Germinal center (tissue), 1 donor: ENCODE measurements around the gene GLI1.
"Not testable (repeated sequence)": the region's sequence is repeated elsewhere in the genome, so short reads cannot be mapped to it uniquely, and the experiment has no call there.

ENCODE experiments used
- DNase-seq: peaks from one replicate; pipeline ENCODE4 v3.0.0; 2012; ENCODE audit warnings: mixed read lengths, low spot score

Gene GLI1

GRCh38 chr12:57459750-57460467 is at the start of gene GLI1:
Gene GLI1, plus strand, starts transcription at chr12:57459785. Its CDS starts 3,907 bp downstream, at chr12:57463692.
- DNase-seq, result no peak

- no peak for DNase-seq
These were observed 49.1 kb upstream of the GLI1 start for GRCh38 chr12:57410534-57410933.

- not testable (repeated sequence) for DNase-seq
These were observed 45.4 kb upstream of the GLI1 start for GRCh38 chr12:57414160-57414559.

- no peak for DNase-seq
These were observed 44.5 kb upstream of the GLI1 start for GRCh38 chr12:57415088-57415487.

- DNase-seq, result no peak
These were observed 43.3 kb upstream of the GLI1 start for GRCh38 chr12:57416039-57416996.

- no peak for DNase-seq
These were observed 41.3 kb upstream of the GLI1 start for GRCh38 chr12:57418255-57418654.

- DNase-seq, result no peak
These were observed 40.1 kb upstream of the GLI1 start for GRCh38 chr12:57419495-57419894.

GRCh38 chr12:57420482-57420881 is 39.1 kb upstream of the GLI1 start:
- DNase-seq, result no peak

- not testable (repeated sequence) for DNase-seq
These were observed 32.6 kb upstream of the GLI1 start for GRCh38 chr12:57426948-57427347.

- DNase-seq, result no peak
These were observed 30.6 kb upstream of the GLI1 start for GRCh38 chr12:57428965-57429364.

- DNase-seq, result no peak
These were observed 30.0 kb upstream of the GLI1 start for GRCh38 chr12:57429473-57430111.

- no peak for DNase-seq
These were observed 29.3 kb upstream of the GLI1 start for GRCh38 chr12:57430112-57430930.

- DNase-seq, result peak; percentile 98
These were observed 28.5 kb upstream of the GLI1 start, which contains the start of gene R3HDM2 for GRCh38 chr12:57430931-57431566. Gene R3HDM2, minus strand, starts transcription at chr12:57431043. Its CDS starts 120,615 bp downstream, at chr12:57310428.

GRCh38 chr12:57431654-57432188 is 27.9 kb upstream of the GLI1 start:
- no peak for DNase-seq

GRCh38 chr12:57433370-57433769 is 26.2 kb upstream of the GLI1 start:
- no peak for DNase-seq

- no peak for DNase-seq
These were observed 24.9 kb upstream of the GLI1 start, which contains the start of gene INHBC for GRCh38 chr12:57434517-57435223. Gene INHBC, plus strand, starts transcription at chr12:57434784. Its CDS starts 103 bp downstream, at chr12:57434887.

- DNase-seq, result no peak
These were observed 24.3 kb upstream of the GLI1 start for GRCh38 chr12:57435293-57435692.

- no peak for DNase-seq
These were observed 21.2 kb upstream of the GLI1 start for GRCh38 chr12:57438400-57438799.

GRCh38 chr12:57439762-57440266 is 19.8 kb upstream of the GLI1 start:
- DNase-seq, result no peak

- not testable (repeated sequence) for DNase-seq
These were observed 18.2 kb upstream of the GLI1 start for GRCh38 chr12:57441393-57441792.
